ENCODE measurements around the gene RSPH3. TPM values are rescaled to one million over a fixed set of nuclear protein-coding genes. Genes with fewer than 3 reads are reported as not detected.

Gene RSPH3
- total and polyA plus RNA-seq, 10 of the 15 experiments (the other 5 are each of a cell fraction or from before 2014, with no cell fraction given), result 0.40 to 3.5 (median 1.4) TPM

GRCh38 chr6:159035891-159036290, 35.9 kb upstream of the RSPH3 start:
- ATAC-seq, result no peak
- Histone ChIP-seq H3K27ac (ENCODE audit: control insufficient read depth, insufficient read depth) (no peak overlapping the region), H2AFZ (ENCODE audit: control insufficient read depth, low read depth, low read length) (no peak overlapping the region), H4K20me1 (ENCODE audit: control insufficient read depth, insufficient read depth) (no peaks in the 10 kb centered on the region), H3K4me3 (no peak overlapping the region), H3K27me3 (replicated peaks in 1 of 2; ENCODE audit: control insufficient read depth in 2 of 2, insufficient read depth in 2 of 2, low read length in 1 of 2) (no peaks in the 10 kb centered on the region), H3K9me3 (replicated peaks; ENCODE audit: control insufficient read depth, insufficient read depth, low read length) (no peaks in the 10 kb centered on the region), H3K36me3 (ENCODE audit: control insufficient read depth in 2 of 2, insufficient read depth in 2 of 2, low read length in 1 of 2) (peaks cover 5 to 17% of the 10 kb centered on the region in 2 experiments; a peak in 3 of 4 replicates), H3K4me1 (ENCODE audit: control insufficient read depth, insufficient read depth, low read length) (peaks cover 25% of the 10 kb centered on the region), H3K9ac (ENCODE audit: control insufficient read depth, insufficient read depth, low read length) (no peak overlapping the region), H3K4me2 (ENCODE audit: control insufficient read depth, insufficient read depth) (no peak overlapping the region), H3K79me2 (ENCODE audit: control insufficient read depth, insufficient read depth, low read length) (no peaks in the 10 kb centered on the region)
- no peak for FAIRE-seq
- ChIA-PET POLR2A (interaction anchor here (0.5 to 1.3 kb wide), 2 partner anchors 25 to 57 kb away, joined by 3 to 7 read pairs; no protein-coding TSS in a partner anchor), CTCF (interaction anchor here (1.0 to 16.7 kb wide), 5 partner anchors 14 to 89 kb away, joined by 3 to 481 read pairs (median 4); no protein-coding TSS in a partner anchor), SMC1A (ENCODE audit: uncharacterized antibody, unreplicated experiment) (interaction anchor here (1.2 to 14.9 kb wide), 3 partner anchors 13 to 69 kb away, joined by 4 to 194 read pairs (median 6); no protein-coding TSS in a partner anchor), RAD21 (ENCODE audit: unreplicated experiment) (interaction anchor here (1.4 kb wide), 1 partner anchor 27 kb away, joined by 3 read pairs; no protein-coding TSS in a partner anchor)
- intact Hi-C loops (cut with micrococcal nuclease; ENCODE audit: unreplicated experiment) (no loop called here), in situ Hi-C loops (cut with MboI) (no loop called here)
- no peak for DNase-seq (ENCODE audit: low read depth, low spot score)
- 97% methylated on average over 17 of the region's 17 CpGs for WGBS (ENCODE audit: insufficient coverage, insufficient replicate concordance, low lambda C conversion rate, missing lambda C conversion rate)
- BruUV-seq (replicated peaks), result no TSS peak
- TF ChIP-seq MYB (IDR thresholded peaks at IDR 0.05; ENCODE audit: borderline replicate concordance, low read depth, low read length) (no peak), BCL11A (IDR thresholded peaks at IDR 0.05; ENCODE audit: low read depth, low read length) (no peak), ZBTB40 (IDR thresholded peaks at IDR 0.05; ENCODE audit: borderline replicate concordance) (no peak), KLF5 (IDR thresholded peaks at IDR 0.05; ENCODE audit: partially characterized antibody) (no peak), ZNF687 (IDR thresholded peaks at IDR 0.05) (no peak), IKZF2 (IDR thresholded peaks at IDR 0.05) (no peak), E2F8 (IDR thresholded peaks at IDR 0.05; ENCODE audit: low read depth, partially characterized antibody) (no peak), TCF3 (IDR thresholded peaks at IDR 0.05; ENCODE audit: borderline replicate concordance, insufficient read depth, low read depth, low read length) (no peak), BACH1 (IDR thresholded peaks at IDR 0.05; ENCODE audit: borderline replicate concordance) (no peak), CHD1 (IDR thresholded peaks at IDR 0.05; ENCODE audit: low read depth, low read length) (no peak)

Measured in GM12878 (cell line).